Stimulated activated CD8-positive, alpha-beta memory T cell treated with anti-CD3 and anti-CD28 coated beads, Interleukin-12 subunit alpha, Interleukin-12 subunit beta, amount 100 ng/mL, for 1 hour (primary cell): Measurements from ENCODE around the gene TMOD3.
"Not testable (repeated sequence)": the region's sequence is repeated elsewhere in the genome, so short reads cannot be mapped to it uniquely, and the experiment has no call there.

Experiments used
- DNase-seq: peaks from one replicate; pipeline ENCODE4 v3.0.0-alpha.2; 2020; ENCODE audit warnings: low read depth

The TMOD3 gene

GRCh38 chr15:51829376-51830275, at the start of gene TMOD3:
Gene TMOD3 (plus strand): TSS chr15:51829653. CDS start chr15:51862885, 33,232 bp downstream.
- peak; percentile 86 for DNase-seq

- DNase-seq = no peak
These were observed 48.8 kb upstream of the TMOD3 start for GRCh38 chr15:51780636-51781035.

GRCh38 chr15:51781506-51781905, 47.9 kb upstream of the TMOD3 start:
- DNase-seq = no peak

GRCh38 chr15:51782357-51782896, 47.0 kb upstream of the TMOD3 start:
- DNase-seq = no peak

GRCh38 chr15:51783967-51784366, 45.5 kb upstream of the TMOD3 start:
- DNase-seq = no peak

GRCh38 chr15:51787130-51787529, 42.3 kb upstream of the TMOD3 start:
- DNase-seq = not testable (repeated sequence)

- DNase-seq = not testable (repeated sequence)
These were observed 37.0 kb upstream of the TMOD3 start for GRCh38 chr15:51792474-51792873.

- DNase-seq = no peak
These were observed 35.7 kb upstream of the TMOD3 start for GRCh38 chr15:51793521-51794305.

GRCh38 chr15:51796847-51797401, 32.5 kb upstream of the TMOD3 start:
- DNase-seq = no peak

GRCh38 chr15:51798281-51798680, 31.2 kb upstream of the TMOD3 start:
- no peak for DNase-seq

- no peak for DNase-seq
These were observed 29.9 kb upstream of the TMOD3 start for GRCh38 chr15:51799282-51800252.

- DNase-seq = no peak
These were observed 28.0 kb upstream of the TMOD3 start for GRCh38 chr15:51801391-51801835.

GRCh38 chr15:51802593-51802992, 26.9 kb upstream of the TMOD3 start:
- no peak for DNase-seq

- DNase-seq = no peak
These were observed 25.5 kb upstream of the TMOD3 start for GRCh38 chr15:51803965-51804364.

- DNase-seq = no peak
These were observed 23.3 kb upstream of the TMOD3 start for GRCh38 chr15:51806123-51806522.

GRCh38 chr15:51809457-51809856, 20.0 kb upstream of the TMOD3 start:
- DNase-seq = no peak

- no peak for DNase-seq
These were observed 16.9 kb upstream of the TMOD3 start for GRCh38 chr15:51812598-51812997.

- DNase-seq = no peak
These were observed 14.8 kb upstream of the TMOD3 start for GRCh38 chr15:51814606-51815005.

- DNase-seq = no peak
These were observed 12.8 kb upstream of the TMOD3 start for GRCh38 chr15:51816611-51817010.

GRCh38 chr15:51818150-51818549, 11.3 kb upstream of the TMOD3 start:
- no peak for DNase-seq

GRCh38 chr15:51825698-51826097, 3.8 kb upstream of the TMOD3 start:
- no peak for DNase-seq
